Stimulated activated CD4-positive, alpha-beta T cell treated with anti-CD3 and anti-CD28 coated beads, Interleukin-1b, Interleukin-23, amount 100 ng/mL, for 48 hours (primary cell): Measurements from ENCODE around the gene MCCD1.

ENCODE experiments used
- DNase-seq: peaks from one replicate; pipeline ENCODE4 v3.0.0-alpha.2; 2020

MCCD1 gene

DNA sequence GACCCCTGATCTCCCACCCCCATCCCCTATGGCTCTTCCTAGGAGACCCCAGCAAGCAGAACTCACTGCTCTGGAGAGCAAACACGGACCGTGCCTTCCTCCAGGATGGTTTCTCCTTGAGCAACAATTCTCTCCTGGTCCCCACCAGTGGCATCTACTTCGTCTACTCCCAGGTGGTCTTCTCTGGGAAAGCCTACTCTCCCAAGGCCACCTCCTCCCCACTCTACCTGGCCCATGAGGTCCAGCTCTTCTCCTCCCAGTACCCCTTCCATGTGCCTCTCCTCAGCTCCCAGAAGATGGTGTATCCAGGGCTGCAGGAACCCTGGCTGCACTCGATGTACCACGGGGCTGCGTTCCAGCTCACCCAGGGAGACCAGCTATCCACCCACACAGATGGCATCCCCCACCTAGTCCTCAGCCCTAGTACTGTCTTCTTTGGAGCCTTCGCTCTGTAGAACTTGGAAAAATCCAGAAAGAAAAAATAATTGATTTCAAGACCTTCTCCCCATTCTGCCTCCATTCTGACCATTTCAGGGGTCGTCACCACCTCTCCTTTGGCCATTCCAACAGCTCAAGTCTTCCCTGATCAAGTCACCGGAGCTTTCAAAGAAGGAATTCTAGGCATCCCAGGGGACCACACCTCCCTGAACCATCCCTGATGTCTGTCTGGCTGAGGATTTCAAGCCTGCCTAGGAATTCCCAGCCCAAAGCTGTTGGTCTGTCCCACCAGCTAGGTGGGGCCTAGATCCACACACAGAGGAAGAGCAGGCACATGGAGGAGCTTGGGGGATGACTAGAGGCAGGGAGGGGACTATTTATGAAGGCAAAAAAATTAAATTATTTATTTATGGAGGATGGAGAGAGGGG lies 44.7 kb downstream of the MCCD1 start:
- peak; percentile 32 for DNase-seq

DNA sequence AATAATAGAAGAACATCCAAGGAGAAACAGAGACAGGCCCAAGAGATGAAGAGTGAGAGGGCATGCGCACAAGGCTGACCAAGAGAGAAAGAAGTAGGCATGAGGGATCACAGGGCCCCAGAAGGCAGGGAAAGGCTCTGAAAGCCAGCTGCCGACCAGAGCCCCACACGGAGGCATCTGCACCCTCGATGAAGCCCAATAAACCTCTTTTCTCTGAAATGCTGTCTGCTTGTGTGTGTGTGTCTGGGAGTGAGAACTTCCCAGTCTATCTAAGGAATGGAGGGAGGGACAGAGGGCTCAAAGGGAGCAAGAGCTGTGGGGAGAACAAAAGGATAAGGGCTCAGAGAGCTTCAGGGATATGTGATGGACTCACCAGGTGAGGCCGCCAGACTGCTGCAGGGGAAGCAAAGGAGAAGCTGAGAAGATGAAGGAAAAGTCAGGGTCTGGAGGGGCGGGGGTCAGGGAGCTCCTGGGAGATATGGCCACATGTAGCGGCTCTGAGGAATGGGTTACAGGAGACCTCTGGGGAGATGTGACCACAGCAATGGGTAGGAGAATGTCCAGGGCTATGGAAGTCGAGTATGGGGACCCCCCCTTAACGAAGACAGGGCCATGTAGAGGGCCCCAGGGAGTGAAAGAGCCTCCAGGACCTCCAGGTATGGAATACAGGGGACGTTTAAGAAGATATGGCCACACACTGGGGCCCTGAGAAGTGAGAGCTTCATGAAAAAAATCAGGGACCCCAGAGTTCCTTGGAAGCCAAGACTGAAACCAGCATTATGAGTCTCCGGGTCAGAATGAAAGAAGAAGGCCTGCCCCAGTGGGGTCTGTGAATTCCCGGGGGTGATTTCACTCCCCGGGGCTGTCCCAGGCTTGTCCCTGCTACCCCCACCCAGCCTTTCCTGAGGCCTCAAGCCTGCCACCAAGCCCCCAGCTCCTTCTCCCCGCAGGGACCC lies 45.6 kb downstream of the MCCD1 start:
- DNase-seq: peak; percentile 76

DNA sequence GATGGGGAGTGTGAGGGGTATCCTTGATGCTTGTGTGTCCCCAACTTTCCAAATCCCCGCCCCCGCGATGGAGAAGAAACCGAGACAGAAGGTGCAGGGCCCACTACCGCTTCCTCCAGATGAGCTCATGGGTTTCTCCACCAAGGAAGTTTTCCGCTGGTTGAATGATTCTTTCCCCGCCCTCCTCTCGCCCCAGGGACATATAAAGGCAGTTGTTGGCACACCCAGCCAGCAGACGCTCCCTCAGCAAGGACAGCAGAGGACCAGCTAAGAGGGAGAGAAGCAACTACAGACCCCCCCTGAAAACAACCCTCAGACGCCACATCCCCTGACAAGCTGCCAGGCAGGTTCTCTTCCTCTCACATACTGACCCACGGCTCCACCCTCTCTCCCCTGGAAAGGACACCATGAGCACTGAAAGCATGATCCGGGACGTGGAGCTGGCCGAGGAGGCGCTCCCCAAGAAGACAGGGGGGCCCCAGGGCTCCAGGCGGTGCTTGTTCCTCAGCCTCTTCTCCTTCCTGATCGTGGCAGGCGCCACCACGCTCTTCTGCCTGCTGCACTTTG lies 46.7 kb downstream of the MCCD1 start, which contains the start of gene TNF:
TSS of gene TNF (plus strand) at position 231 of the 567 bp plus-strand sequence. CDS start at position 408, 177 bp downstream.
- peak; percentile 92 for DNase-seq

GRCh38 chr6:31575952-31576685 lies 47.4 kb downstream of the MCCD1 start:
- no peak for DNase-seq

GRCh38 chr6:31576897-31577578 lies 48.3 kb downstream of the MCCD1 start:
- peak; percentile 52 for DNase-seq

DNA sequence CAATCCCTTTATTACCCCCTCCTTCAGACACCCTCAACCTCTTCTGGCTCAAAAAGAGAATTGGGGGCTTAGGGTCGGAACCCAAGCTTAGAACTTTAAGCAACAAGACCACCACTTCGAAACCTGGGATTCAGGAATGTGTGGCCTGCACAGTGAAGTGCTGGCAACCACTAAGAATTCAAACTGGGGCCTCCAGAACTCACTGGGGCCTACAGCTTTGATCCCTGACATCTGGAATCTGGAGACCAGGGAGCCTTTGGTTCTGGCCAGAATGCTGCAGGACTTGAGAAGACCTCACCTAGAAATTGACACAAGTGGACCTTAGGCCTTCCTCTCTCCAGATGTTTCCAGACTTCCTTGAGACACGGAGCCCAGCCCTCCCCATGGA lies 48.8 kb downstream of the MCCD1 start:
- DNase-seq: no peak

- DNase-seq: peak; percentile 30
These were observed 49.7 kb downstream of the MCCD1 start for GRCh38 chr6:31578184-31579118.

GRCh38 chr6:31579119-31579505 lies 50.4 kb downstream of the MCCD1 start:
- DNase-seq: peak; percentile 35
